Spleen (tissue), 11 donors: ENCODE results near the gene HERC3. TPM values are rescaled to one million over a fixed set of nuclear protein-coding genes. Genes with fewer than 3 reads are reported as not detected.
"Not testable (repeated sequence)": the region's sequence is repeated elsewhere in the genome, so short reads cannot be mapped to it uniquely, and the experiment has no call there.

ENCODE experiments used
- DNase-seq: peaks from one replicate; pipeline ENCODE4 v3.0.0-alpha.2; 2020
- H3K27ac ChIP-seq, 8 donors: fragments of 200-600 bp; sonication (generic) in 7 of 8; 1 replicate in 4 of 8; 2 replicates in 4 of 8; pipeline versions ENCODE4 v1.5.0 to v1.8.0; 2016 to 2021; ENCODE audit warnings: inconsistent platforms in 4 of 8, mild to moderate bottlenecking in 4 of 8, moderate library complexity in 1 of 8
- H3K27me3 ChIP-seq, 7 donors: fragments of 200-600 bp; sonication (generic) in 6 of 7; replicated peaks in 1 of 7; 1 replicate in 4 of 7; 2 replicates in 3 of 7; pipeline versions ENCODE4 v1.5.0 to v1.8.0; 2016 to 2021; ENCODE audit warnings: inconsistent platforms in 3 of 7, mild to moderate bottlenecking in 1 of 7
- H3K36me3 ChIP-seq, 6 donors: fragments of 200-600 bp; sonication (generic) in 5 of 6; 1 replicate in 4 of 6; 2 replicates in 2 of 6; pipeline versions ENCODE4 v1.5.0 to v1.8.0; 2016 to 2021; ENCODE audit warnings: inconsistent platforms in 2 of 6
- H3K4me1 ChIP-seq, 6 donors: fragments of 200-600 bp; sonication (generic) in 5 of 6; 1 replicate in 3 of 6; 2 replicates in 3 of 6; pipeline versions ENCODE4 v1.5.0 to v1.8.0; 2016 to 2021; ENCODE audit warnings: inconsistent platforms in 3 of 6
- H3K4me3 ChIP-seq, 8 donors: fragments of 200-600 bp; sonication (generic) in 7 of 8; 1 replicate in 4 of 8; 2 replicates in 4 of 8; pipeline versions ENCODE4 v1.5.0 to v1.8.0; 2016 to 2021; ENCODE audit warnings: inconsistent platforms in 4 of 8, mild to moderate bottlenecking in 4 of 8, moderate library complexity in 2 of 8
- H3K9me3 ChIP-seq, 8 donors: fragments of 200-600 bp; sonication (generic) in 7 of 8; 1 replicate in 4 of 8; 2 replicates in 4 of 8; pipeline versions ENCODE4 v1.5.0 to v1.8.0; 2016 to 2021; ENCODE audit warnings: inconsistent platforms in 4 of 8
- POLR2A ChIP-seq, 3 donors: fragments of 450-650 bp; IDR thresholded peaks; one replicate each; pipeline ENCODE4 v1.5.1; 2017; ENCODE audit warnings: antibody characterized with exemption in 3 of 3, mild to moderate bottlenecking in 1 of 3
- POLR2AphosphoS5 ChIP-seq, 3 donors: sonication (generic); formaldehyde crosslinking; IDR thresholded peaks; one replicate each; pipeline ENCODE4 v1.5.1; 2017; ENCODE audit warnings: antibody characterized with exemption in 3 of 3
- WGBS, 5 donors: extraction: QIAGEN DNeasy Blood & Tissue Kit in 3 of 5; methylation state at CpG; one replicate each; pipeline versions ENCODE4 v1.1.5 to v1.1.7; 2013 to 2018; 5-methylcytosine and 5-hydroxymethylcytosine counted together
- intact Hi-C: fragments of 100-400 bp; cut with DNase I; formaldehyde crosslinking; loops from one replicate; pipeline ENCODE4 v1.15.0; 2023; ENCODE audit warnings: low total_unique reads
- polyA plus RNA-seq, 3 donors: library from polyadenylated mRNA; stranded (reverse); fragments of 200-250 nt; gene quantifications; one replicate each; pipeline ENCODE4 v1.2.1, GENCODE V29; 2013
- total RNA-seq, 7 donors: library from RNA; depleted of rRNA in 3 of 7; stranded (reverse); fragments of >200 nt in 3 of 7; fragmentation: NEBNext Ultra II Directional in 4 of 7; extraction: Animal tissue kit (Norgen Biotek cat#: 25700) in 4 of 7; gene quantifications; one replicate each; pipeline versions ENCODE4 v1.1.0 to v1.2.1, GENCODE V29; 2016 to 2021
- TF ChIP-seq, protein P1 (sequence below), 11 experiments: fragments of 200-600 bp in 7 of 11; fragments of 450-650 bp in 4 of 11; sonication (generic) in 4 of 11; IDR thresholded peaks in 8 of 11; conservative IDR thresholded peaks in 3 of 11; 1 replicate in 7 of 11; 2 replicates in 4 of 11; pipeline versions ENCODE4 v1.4.0 to v1.8.0; 2016 to 2021; ENCODE audit warnings: antibody characterized with exemption in 11 of 11, inconsistent platforms in 4 of 11, mild to moderate bottlenecking in 1 of 11
- donor health status: healthy with polysubstance abuse.
- donor health status: DM: no; HTN: no; CAD: no; lungs with moderate emphysema.
- donor health status: DM: no; HTN: no; CAD: no.
- donor health status: Bipolar disorder and iron deficiency.
- donor health status: healthy.
- donor health status: DM: no; HTN: no; CAD: no.
- donor health status: DM: yes; HTN: yes; CAD: no.

The HERC3 gene
- total and polyA plus RNA-seq, 10 donors = 4.4 to 73.5 (median 62.2) TPM

DNA sequence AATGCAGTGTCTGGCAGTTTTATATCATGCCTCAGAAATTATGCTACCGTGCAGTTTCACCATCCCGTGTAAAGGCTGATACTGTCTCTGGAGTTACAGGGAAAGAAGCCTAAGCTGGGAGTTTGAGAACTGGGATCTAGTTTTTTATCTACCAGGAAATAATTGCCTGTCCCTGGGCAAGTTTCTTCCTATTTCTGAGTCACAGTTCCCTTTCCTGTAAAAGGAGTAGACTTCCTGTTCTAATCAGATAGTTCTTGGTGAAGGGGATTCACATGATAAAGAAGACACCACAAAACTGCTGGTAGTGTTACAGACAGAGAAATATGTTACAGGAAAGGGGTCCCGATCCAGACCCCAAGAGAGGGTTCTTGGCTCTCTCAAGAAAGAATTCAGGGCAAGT lies 17.1 kb downstream of the HERC3 start:
- Histone ChIP-seq H3K4me1 (peaks cover 17 to 87% (median 65%) of the 10 kb centered on the region in 6 donors), H3K36me3 (peaks cover 0 to 58% (median 18%) of the 10 kb centered on the region in 6 donors), H3K4me3 (no peak overlapping the region), H3K27ac (peak overlapping the region; percentile 10 to 73 (median 59)), H3K27me3 (no peaks in the 10 kb centered on the region), H3K9me3 (no peaks in the 10 kb centered on the region)
- 51 to 81% (median 71%) methylated on average over 3 of the region's 3 CpGs for WGBS, 5 donors
- DNase-seq = no peak
- TF ChIP-seq POLR2A (IDR thresholded peaks at IDR 0.05) (no peak), POLR2AphosphoS5 (IDR thresholded peaks at IDR 0.05) (no peak)
- TF ChIP-seq, protein P1, sequence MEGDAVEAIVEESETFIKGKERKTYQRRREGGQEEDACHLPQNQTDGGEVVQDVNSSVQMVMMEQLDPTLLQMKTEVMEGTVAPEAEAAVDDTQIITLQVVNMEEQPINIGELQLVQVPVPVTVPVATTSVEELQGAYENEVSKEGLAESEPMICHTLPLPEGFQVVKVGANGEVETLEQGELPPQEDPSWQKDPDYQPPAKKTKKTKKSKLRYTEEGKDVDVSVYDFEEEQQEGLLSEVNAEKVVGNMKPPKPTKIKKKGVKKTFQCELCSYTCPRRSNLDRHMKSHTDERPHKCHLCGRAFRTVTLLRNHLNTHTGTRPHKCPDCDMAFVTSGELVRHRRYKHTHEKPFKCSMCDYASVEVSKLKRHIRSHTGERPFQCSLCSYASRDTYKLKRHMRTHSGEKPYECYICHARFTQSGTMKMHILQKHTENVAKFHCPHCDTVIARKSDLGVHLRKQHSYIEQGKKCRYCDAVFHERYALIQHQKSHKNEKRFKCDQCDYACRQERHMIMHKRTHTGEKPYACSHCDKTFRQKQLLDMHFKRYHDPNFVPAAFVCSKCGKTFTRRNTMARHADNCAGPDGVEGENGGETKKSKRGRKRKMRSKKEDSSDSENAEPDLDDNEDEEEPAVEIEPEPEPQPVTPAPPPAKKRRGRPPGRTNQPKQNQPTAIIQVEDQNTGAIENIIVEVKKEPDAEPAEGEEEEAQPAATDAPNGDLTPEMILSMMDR (IDR thresholded peaks at IDR 0.05 in 8 of 11, conservative IDR thresholded peaks at IDR 0.05 in 3 of 11) = no peak
- intact Hi-C loops = no loop called here

DNA sequence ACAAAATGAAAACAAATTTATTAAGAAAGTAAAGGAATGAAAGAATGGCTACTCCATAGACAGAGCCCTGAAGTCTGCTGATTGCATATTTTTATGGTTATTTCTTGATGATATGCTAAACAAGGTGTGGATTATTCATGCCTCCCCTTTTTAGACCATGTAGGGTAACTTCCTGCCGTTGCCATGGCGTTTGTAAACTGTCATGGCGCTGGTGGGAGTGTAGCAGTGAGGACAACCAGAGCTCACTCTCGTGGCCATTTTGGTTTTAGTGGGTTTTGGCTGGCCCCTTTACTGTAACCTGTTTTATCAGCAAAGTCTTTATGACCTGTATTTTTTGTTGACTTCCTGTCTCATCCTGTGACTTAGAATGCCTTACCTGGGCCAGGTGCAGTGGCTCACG lies 17.5 kb downstream of the HERC3 start:
- H3K27me3 ChIP-seq, H3K4me3 ChIP-seq, DNase-seq, intact Hi-C loops, H3K9me3 ChIP-seq: not testable (repeated sequence)
- peaks cover 17 to 86% (median 65%) of the 10 kb centered on the region in 6 donors for H3K4me1 ChIP-seq
- peak overlapping the region; percentile 9 to 73 (median 59) for H3K27ac ChIP-seq
- peaks cover 0 to 57% (median 18%) of the 10 kb centered on the region in 6 donors for H3K36me3 ChIP-seq
- 87 to 97% (median 92%) methylated on average over 5 of the region's 5 CpGs for WGBS, 5 donors

DNA sequence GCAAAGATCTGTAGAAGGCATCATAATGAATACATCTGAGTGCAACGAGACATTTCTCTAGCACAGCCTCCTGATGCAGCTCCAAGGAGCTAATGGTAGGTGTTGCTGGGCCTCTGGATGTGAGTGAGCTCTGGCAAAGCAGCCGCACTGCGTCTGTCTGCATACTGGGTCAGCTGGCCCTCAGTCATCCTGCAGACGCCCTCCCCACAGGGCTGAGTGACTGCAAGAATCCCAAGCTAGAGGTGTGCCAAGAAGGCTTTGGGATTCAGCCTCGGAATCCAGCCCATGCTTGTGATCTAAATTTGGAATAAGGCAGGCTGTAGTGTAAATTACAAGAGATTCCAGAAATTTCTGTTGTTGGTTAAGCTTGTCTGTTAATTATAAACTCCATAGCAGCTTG lies 18.5 kb downstream of the HERC3 start:
- WGBS, 5 donors = 71 to 92% (median 77%) methylated on average over 5 of the region's 5 CpGs
- peaks cover 0 to 54% (median 17%) of the 10 kb centered on the region in 6 donors for H3K36me3 ChIP-seq
- DNase-seq = no peak
- no peaks in the 10 kb centered on the region for H3K9me3 ChIP-seq
- TF ChIP-seq POLR2AphosphoS5 (IDR thresholded peaks at IDR 0.05) = no peak
- no peak for TF ChIP-seq POLR2A (IDR thresholded peaks at IDR 0.05)
- TF ChIP-seq, protein P1 (IDR thresholded peaks at IDR 0.05 in 8 of 11, conservative IDR thresholded peaks at IDR 0.05 in 3 of 11) = no peak
- no peaks in the 10 kb centered on the region for H3K27me3 ChIP-seq
- H3K27ac ChIP-seq = peak overlapping the region in 5 of 8 donors; percentile 13 to 82 (median 73)
- H3K4me3 ChIP-seq = no peak overlapping the region
- H3K4me1 ChIP-seq = peaks cover 17 to 83% (median 56%) of the 10 kb centered on the region in 6 donors
- intact Hi-C loops = no loop called here

DNA sequence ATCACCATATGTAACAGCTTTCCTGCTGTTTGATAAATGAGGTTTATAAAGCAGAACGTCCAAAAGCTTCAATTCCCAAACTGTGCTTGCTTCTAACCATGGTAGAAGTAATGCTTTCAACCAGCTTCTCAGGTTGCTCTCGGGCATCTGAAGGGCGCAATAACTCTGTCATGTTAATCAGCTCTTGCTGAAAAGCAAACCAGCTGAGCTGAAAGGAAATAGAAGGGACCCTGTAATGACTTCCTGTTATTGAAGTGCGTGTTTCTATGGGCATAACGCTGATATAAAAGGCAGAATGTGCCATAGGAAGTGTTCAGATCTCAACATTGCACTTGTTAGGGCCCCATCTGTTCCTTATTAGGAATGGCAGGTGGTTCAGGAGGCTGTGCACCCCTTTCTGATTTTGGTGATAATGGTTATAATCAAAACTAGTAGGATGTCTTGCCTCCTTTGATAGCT lies 21.2 kb downstream of the HERC3 start:
- peak overlapping the region; percentile 45 to 82 (median 70) for H3K27ac ChIP-seq
- intact Hi-C loops = no loop called here
- WGBS, 5 donors = 2 to 12% (median 3%) methylated on average over 5 of the region's 5 CpGs
- H3K27me3 ChIP-seq = no peaks in the 10 kb centered on the region
- H3K36me3 ChIP-seq = peaks cover 0 to 36% (median 3%) of the 10 kb centered on the region in 6 donors
- H3K9me3 ChIP-seq = no peaks in the 10 kb centered on the region
- TF ChIP-seq POLR2A (IDR thresholded peaks at IDR 0.05) (peak in 2 of 3 donors; percentile 15 to 26), POLR2AphosphoS5 (IDR thresholded peaks at IDR 0.05) (peak in 1 of 3 donors; percentile 75)
- TF ChIP-seq, protein P1 (IDR thresholded peaks at IDR 0.05 in 8 of 11, conservative IDR thresholded peaks at IDR 0.05 in 3 of 11) = no peak
- no peak for DNase-seq
- H3K4me3 ChIP-seq = peak overlapping the region in 3 of 8 donors; percentile 0 to 38 (median 2)
- H3K4me1 ChIP-seq = peaks cover 17 to 77% (median 50%) of the 10 kb centered on the region in 6 donors
